Measurements from ENCODE around the gene CARHSP1.
A peak's percentile ranks its signal among the peaks of the same experiment; 100 is the strongest.

CARHSP1 gene

DNA sequence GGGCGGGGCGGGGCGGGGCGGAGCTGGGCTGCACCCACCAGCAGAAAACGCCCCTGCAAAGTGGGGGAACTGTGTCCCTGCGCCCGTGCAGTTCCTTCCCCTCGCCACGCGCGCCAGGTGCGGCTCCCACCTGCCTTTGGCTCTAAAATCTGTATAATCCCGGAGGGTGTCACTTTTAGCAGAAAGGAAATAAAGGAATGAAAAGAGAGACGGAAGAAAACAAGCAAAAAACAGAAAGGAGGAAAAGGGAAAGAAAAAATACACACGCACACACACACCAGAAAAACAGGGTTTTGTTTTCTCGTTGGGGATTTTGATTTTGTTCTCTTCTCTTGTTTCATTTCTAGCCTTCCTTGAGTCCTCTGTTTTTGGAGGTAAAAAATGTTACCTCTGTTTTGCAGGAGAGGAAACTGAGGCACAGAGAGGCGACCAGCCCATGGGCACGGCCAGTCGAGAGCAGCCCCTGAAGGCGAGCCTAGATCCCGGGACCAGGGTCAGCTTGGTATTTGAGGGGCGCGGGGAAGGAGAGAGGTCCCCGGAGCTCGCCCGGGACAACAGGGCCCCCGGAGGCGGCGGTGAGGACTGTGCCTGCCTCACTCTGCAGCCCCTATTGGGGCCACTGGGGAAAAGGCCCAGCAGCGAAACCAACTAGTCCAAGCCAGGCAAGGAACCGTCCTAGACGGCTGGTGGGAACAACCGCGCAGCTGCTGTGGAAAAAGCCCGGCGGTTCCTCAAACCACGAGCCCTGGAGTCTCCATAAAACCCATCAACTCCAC is 594 bp upstream of the CARHSP1 start:
- TF ChIP-seq, protein P1, sequence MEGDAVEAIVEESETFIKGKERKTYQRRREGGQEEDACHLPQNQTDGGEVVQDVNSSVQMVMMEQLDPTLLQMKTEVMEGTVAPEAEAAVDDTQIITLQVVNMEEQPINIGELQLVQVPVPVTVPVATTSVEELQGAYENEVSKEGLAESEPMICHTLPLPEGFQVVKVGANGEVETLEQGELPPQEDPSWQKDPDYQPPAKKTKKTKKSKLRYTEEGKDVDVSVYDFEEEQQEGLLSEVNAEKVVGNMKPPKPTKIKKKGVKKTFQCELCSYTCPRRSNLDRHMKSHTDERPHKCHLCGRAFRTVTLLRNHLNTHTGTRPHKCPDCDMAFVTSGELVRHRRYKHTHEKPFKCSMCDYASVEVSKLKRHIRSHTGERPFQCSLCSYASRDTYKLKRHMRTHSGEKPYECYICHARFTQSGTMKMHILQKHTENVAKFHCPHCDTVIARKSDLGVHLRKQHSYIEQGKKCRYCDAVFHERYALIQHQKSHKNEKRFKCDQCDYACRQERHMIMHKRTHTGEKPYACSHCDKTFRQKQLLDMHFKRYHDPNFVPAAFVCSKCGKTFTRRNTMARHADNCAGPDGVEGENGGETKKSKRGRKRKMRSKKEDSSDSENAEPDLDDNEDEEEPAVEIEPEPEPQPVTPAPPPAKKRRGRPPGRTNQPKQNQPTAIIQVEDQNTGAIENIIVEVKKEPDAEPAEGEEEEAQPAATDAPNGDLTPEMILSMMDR (IDR thresholded peaks at IDR 0.05): no peak
- no peak for TF ChIP-seq ZFX (IDR thresholded peaks at IDR 0.05; ENCODE audit: borderline replicate concordance)
- H3K27ac ChIP-seq: peak overlapping the region; percentile 80

GRCh38 chr16:8867932-8868415 is 832 bp downstream of the CARHSP1 start:
- TF ChIP-seq, protein P1 (IDR thresholded peaks at IDR 0.05): no peak
- TF ChIP-seq ZFX (IDR thresholded peaks at IDR 0.05; ENCODE audit: borderline replicate concordance): no peak
- H3K27ac ChIP-seq: peak overlapping the region; percentile 80

GRCh38 chr16:8867216-8867931 is 1.4 kb downstream of the CARHSP1 start:
- peak overlapping the region; percentile 80 for H3K27ac ChIP-seq
- no peak for TF ChIP-seq ZFX (IDR thresholded peaks at IDR 0.05; ENCODE audit: borderline replicate concordance)
- TF ChIP-seq, protein P1 (IDR thresholded peaks at IDR 0.05): no peak

DNA sequence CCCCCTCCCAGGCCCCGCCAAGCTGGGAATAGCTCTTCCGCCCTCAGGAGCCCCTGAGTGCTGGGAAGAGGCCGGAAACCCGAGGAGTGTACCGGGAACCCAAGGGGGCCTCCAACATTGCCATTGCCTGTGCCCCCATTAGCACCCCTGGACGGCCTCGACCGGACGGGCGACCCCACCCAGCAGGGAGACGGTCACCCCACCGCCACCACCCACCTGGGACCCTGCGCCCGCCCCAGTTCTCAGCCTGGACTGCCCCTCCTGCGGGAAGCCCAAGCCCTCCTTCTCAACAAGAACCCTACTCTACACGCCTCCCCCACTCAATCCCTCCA is 2.0 kb downstream of the CARHSP1 start:
- H3K27ac ChIP-seq: no peak overlapping the region
- no peak for TF ChIP-seq ZFX (IDR thresholded peaks at IDR 0.05; ENCODE audit: borderline replicate concordance)
- TF ChIP-seq, protein P1 (IDR thresholded peaks at IDR 0.05): no peak

- TF ChIP-seq, protein P1 (IDR thresholded peaks at IDR 0.05): no peak
- TF ChIP-seq ZFX (IDR thresholded peaks at IDR 0.05; ENCODE audit: borderline replicate concordance): no peak
- H3K27ac ChIP-seq: no peak overlapping the region
Measured at GRCh38 chr16:8866118-8866883, 2.5 kb downstream of the CARHSP1 start.

- peak overlapping the region; percentile 46; the same call in 1 of the 2 replicates for H3K27ac ChIP-seq
- TF ChIP-seq ZFX (IDR thresholded peaks at IDR 0.05; ENCODE audit: borderline replicate concordance): no peak
- TF ChIP-seq, protein P1 (IDR thresholded peaks at IDR 0.05): no peak
Measured at GRCh38 chr16:8865145-8865882, 3.5 kb downstream of the CARHSP1 start.
